Measurements from ENCODE around the gene TEAD1. TPM values are rescaled to one million over a fixed set of nuclear protein-coding genes. Genes with fewer than 3 reads are reported as not detected.

TEAD1 gene
- polyA plus RNA-seq, 1 experiment, result 79.2 TPM

DNA sequence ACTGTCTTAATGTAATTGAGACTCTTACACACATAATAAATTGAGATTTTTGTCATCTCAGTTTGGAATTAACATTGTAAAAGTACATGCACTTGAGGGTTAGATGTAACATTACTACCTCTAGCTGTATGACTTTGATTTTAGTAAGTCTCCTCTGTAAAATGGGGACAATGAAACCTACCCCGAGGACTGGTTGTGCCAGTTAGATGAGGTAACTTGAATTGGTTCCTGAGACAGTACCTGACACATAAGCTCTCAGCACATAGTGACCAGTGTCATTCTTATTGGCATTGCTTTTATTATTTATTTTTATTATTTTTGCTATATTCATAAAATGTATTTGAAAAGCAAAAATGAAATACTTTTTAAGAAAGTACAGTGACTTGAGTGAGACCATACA, 114.8 kb downstream of the TEAD1 start:
- Histone ChIP-seq H3K4me3 (ENCODE audit: low read depth, low read length) (no peak overlapping the region), H3K27me3 (ENCODE audit: control insufficient read depth, insufficient read depth, low read length) (no peaks in the 10 kb centered on the region), H3K36me3 (ENCODE audit: control insufficient read depth, insufficient read depth, low read length) (peaks cover 4% of the 10 kb centered on the region)
- CTCF ChIA-PET, result interaction anchor here (1.6 kb wide), 1 partner anchor 11 kb away, joined by 3 read pairs; no protein-coding TSS in a partner anchor
- TF ChIP-seq, protein P1, sequence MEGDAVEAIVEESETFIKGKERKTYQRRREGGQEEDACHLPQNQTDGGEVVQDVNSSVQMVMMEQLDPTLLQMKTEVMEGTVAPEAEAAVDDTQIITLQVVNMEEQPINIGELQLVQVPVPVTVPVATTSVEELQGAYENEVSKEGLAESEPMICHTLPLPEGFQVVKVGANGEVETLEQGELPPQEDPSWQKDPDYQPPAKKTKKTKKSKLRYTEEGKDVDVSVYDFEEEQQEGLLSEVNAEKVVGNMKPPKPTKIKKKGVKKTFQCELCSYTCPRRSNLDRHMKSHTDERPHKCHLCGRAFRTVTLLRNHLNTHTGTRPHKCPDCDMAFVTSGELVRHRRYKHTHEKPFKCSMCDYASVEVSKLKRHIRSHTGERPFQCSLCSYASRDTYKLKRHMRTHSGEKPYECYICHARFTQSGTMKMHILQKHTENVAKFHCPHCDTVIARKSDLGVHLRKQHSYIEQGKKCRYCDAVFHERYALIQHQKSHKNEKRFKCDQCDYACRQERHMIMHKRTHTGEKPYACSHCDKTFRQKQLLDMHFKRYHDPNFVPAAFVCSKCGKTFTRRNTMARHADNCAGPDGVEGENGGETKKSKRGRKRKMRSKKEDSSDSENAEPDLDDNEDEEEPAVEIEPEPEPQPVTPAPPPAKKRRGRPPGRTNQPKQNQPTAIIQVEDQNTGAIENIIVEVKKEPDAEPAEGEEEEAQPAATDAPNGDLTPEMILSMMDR (IDR thresholded peaks at IDR 0.05; ENCODE audit: insufficient read depth, low read depth, low read length), result no peak
- POLR2A ChIA-PET, result no interaction called here
- no peak for DNase-seq (ENCODE audit: low read depth)

DNA sequence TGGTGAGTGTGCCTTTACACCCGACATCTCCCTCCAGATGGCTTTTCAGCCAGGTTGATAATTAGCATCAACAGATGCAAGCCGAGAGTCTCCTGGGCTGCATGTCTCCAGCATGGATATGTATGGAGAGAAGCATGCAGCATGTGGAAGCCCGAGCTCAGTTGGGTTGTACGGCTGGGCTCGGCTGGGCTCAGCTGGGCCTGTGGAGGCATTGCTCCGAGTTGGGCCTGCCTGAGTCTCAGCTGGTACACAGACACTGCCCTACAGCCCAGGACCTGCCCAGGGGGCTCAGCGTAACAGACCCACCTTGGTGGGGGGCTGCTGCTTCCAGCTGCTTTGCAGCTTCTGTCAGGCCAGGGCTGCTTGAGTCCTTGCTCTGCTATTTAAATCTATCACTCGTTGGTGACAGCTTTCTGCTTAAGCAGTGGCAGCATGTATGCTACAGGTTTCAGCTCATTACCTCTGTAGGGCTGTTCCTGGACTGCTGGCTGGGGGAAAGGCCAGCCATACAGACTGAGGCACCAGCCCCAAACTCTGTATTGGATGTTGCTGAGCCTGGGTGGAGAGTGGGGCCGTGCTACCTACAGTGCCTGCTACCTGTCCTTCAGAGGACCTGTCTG, 115.5 kb downstream of the TEAD1 start:
- H3K36me3 ChIP-seq (ENCODE audit: control insufficient read depth, insufficient read depth, low read length), result peaks cover 8% of the 10 kb centered on the region
- TF ChIP-seq, protein P1 (IDR thresholded peaks at IDR 0.05; ENCODE audit: insufficient read depth, low read depth, low read length), result no peak
- no peak overlapping the region for H3K4me3 ChIP-seq (ENCODE audit: low read depth, low read length)
- no peak for DNase-seq (ENCODE audit: low read depth)
- POLR2A ChIA-PET, result no interaction called here
- CTCF ChIA-PET, result no interaction called here
- H3K27me3 ChIP-seq (ENCODE audit: control insufficient read depth, insufficient read depth, low read length), result no peaks in the 10 kb centered on the region

DNA sequence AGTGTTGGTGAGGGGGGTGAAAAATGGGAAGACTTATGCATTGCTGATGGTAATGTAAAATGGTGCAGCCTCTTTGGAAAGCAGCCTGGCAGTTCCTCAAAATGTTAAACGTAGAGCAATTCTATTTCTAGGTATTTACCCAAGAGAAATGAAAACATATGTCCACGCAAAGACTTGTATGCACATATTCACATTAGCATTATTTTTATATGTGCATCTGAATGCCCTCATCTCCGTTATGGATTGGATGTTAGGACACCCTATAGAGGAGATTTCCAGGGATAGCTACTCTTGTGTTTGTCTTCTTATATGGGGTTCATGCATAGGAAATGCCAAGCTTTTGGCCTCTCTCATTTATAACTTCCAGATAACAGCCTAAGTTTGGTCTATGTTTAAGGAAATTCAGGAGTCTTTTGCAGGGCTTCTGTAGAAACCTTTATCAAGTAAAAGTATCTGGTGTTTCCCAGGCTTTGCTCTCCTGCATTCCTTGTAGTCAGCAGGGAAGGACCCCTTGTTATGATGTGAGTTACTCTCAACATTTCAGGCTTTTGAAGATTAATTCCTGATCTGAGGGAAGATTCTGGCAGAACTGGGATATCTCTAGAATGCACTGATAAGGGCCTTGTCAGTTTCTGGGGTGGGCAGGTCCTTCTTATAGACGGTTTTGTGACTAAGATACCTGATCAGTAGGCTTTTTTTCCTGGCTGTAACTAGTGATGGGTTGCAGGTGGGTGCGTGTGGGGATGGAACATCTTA, 116.8 kb downstream of the TEAD1 start:
- H3K4me3 ChIP-seq (ENCODE audit: low read depth, low read length), result no peak overlapping the region
- H3K36me3 ChIP-seq (ENCODE audit: control insufficient read depth, insufficient read depth, low read length), result peaks cover 8% of the 10 kb centered on the region
- no peak for DNase-seq (ENCODE audit: low read depth)
- TF ChIP-seq, protein P1 (IDR thresholded peaks at IDR 0.05; ENCODE audit: insufficient read depth, low read depth, low read length), result no peak
- CTCF ChIA-PET, result interaction anchor here (1.6 kb wide), 1 partner anchor 15 kb away, joined by 3 read pairs; no protein-coding TSS in a partner anchor
- POLR2A ChIA-PET, result no interaction called here
- H3K27me3 ChIP-seq (ENCODE audit: control insufficient read depth, insufficient read depth, low read length), result no peaks in the 10 kb centered on the region

DNA sequence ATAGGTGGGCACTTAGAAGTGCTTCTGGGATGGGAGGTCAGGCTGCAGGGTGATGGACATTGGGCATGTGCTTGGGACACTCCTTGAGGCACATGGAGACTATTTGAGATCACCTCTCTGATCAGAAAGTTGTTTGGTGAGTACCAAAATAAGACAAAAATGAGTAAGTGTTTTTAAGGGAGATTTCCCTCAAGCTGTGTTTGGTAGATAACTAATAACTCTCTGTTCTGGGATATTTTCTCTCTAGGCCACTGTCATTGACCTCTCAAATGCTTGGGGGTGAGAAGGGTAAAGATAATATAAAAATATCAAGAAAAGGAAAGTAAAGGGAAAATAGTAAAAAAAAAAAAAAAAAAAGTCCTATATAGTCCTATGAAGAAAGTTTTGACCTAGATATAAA, 117.8 kb downstream of the TEAD1 start:
- CTCF ChIA-PET, result interaction anchor here (1.5 kb wide), 1 partner anchor 26 kb away, joined by 4 read pairs; no protein-coding TSS in a partner anchor

DNA sequence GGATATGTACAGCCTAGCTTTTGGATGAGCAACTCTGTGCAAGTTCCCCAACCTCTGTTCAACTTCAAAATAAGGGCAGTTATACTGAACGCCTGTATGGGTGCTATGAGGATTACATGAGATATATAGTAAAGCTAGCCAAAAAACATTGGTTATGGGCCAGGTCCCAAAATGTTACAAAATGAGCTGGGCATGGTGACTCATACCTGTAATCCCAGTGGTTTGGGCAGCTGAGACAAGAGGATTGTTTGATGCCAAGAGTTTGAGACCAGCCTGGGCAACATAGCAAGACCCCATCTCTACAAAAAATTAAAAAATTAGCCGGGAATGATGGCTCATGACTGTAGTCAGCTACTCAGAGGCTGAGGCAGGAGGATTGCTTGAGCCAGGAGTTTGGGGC, 118.4 kb downstream of the TEAD1 start:
- peaks cover 8% of the 10 kb centered on the region for H3K36me3 ChIP-seq (ENCODE audit: control insufficient read depth, insufficient read depth, low read length)
- no peak overlapping the region for H3K4me3 ChIP-seq (ENCODE audit: low read depth, low read length)
- ChIA-PET CTCF (interaction anchor here (1.5 kb wide), 1 partner anchor 25 kb away, joined by 4 read pairs; no protein-coding TSS in a partner anchor), POLR2A (no interaction called here)
- DNase-seq (ENCODE audit: low read depth), result no peak
- TF ChIP-seq, protein P1 (IDR thresholded peaks at IDR 0.05; ENCODE audit: insufficient read depth, low read depth, low read length), result no peak
- H3K27me3 ChIP-seq (ENCODE audit: control insufficient read depth, insufficient read depth, low read length), result no peaks in the 10 kb centered on the region

More for the DNA sequence above, 117.8 kb downstream of the TEAD1 start:
- Histone ChIP-seq H3K4me3 (ENCODE audit: low read depth, low read length) (no peak overlapping the region), H3K27me3 (ENCODE audit: control insufficient read depth, insufficient read depth, low read length) (no peaks in the 10 kb centered on the region), H3K36me3 (ENCODE audit: control insufficient read depth, insufficient read depth, low read length) (peaks cover 8% of the 10 kb centered on the region)
- DNase-seq (ENCODE audit: low read depth), result no peak
- TF ChIP-seq, protein P1 (IDR thresholded peaks at IDR 0.05; ENCODE audit: insufficient read depth, low read depth, low read length), result no peak
- POLR2A ChIA-PET, result no interaction called here

Data from BJ (cell line).